Memory B cell (primary cell): ENCODE measurements around the gene ERICH4.

ENCODE experiments used
- ATAC-seq: fragments of 150-1000 bp; cut with Tn5 transposase; 2 replicates; pipeline ENCODE4 v1.10.0; 2021; ENCODE audit warnings: low read depth, mild to moderate bottlenecking, moderate library complexity
- DNase-seq, 2 donors: peaks; one replicate each; pipeline ENCODE4 v3.0.0; 2022; ENCODE audit warnings: low spot score in 2 of 2
- H3K27ac Mint-ChIP-seq: one replicate; pipeline ENCODE4 v1.8.0; 2022; ENCODE audit warnings: mild to moderate bottlenecking, moderate library complexity, mixed read lengths
- H3K27me3 Mint-ChIP-seq: one replicate; pipeline ENCODE4 v1.8.0; 2022; ENCODE audit warnings: mixed read lengths
- H3K36me3 Mint-ChIP-seq: one replicate; pipeline ENCODE4 v1.8.0; 2022; ENCODE audit warnings: mild to moderate bottlenecking, mixed read lengths
- H3K4me1 Mint-ChIP-seq: one replicate; pipeline ENCODE4 v1.8.0; 2022; ENCODE audit warnings: mixed read lengths
- H3K4me3 Mint-ChIP-seq: one replicate; pipeline ENCODE4 v1.8.0; 2022; ENCODE audit warnings: mild to moderate bottlenecking, moderate library complexity, mixed read lengths
- H3K9me3 Mint-ChIP-seq: one replicate; pipeline ENCODE4 v1.8.0; 2022; ENCODE audit warnings: mixed read lengths

ERICH4 gene

DNA sequence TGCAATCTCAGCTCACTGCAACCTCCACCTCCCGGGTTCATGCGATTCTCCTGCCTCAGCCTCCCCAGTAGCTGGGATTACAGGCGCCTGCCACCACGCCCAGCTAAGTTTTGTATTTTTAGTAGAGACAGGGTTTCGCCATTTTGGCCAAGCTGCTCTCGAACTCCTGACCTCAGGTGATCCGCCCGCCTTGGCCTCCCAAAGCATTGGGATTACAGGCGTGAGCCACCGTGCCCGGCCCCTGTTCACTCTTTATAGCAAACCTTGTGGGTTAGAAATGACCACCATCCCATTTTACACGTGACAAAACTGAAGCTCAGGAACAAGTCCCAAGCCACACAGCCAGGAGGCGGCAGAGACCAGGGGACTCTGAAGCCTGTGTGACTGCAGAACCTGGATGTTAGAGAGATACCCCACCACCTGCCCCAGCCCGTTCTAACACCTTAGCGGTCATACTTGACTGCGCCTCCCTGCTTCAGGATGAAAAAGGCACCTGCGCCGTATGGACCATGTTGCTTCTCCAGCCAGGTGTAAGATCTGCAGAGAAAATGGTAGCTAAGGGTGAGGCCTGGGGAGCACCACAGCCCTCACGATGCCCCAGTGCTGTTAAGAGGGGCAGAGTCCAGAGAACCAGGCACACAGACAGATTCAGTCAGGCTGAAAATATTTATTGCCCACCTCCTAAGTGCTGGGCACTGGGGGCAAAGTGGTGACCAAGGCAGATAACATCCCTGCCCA lies 6.9 kb upstream of the ERICH4 start:
- peaks cover 14% of the 10 kb centered on the region for H3K4me1 Mint-ChIP-seq

DNA sequence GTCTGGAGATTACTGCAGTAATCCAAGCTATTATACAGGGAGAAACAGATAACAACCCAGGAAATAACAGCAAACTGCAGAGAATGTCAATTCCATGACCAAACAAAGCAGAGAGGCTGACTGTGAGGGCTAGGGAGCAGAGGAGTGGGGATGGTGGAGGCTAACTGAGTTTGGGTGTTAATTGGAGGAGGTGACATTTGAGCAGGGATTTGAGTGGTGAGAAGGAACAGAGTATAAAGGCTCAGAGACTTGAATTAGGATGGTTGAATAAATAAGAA lies 6.3 kb upstream of the ERICH4 start:
- H3K4me1 Mint-ChIP-seq = peaks cover 16% of the 10 kb centered on the region
- no peak overlapping the region for H3K4me3 Mint-ChIP-seq
- no peaks in the 10 kb centered on the region for H3K9me3 Mint-ChIP-seq
- DNase-seq = no peak
- ATAC-seq = no peak
- no peaks in the 10 kb centered on the region for H3K27me3 Mint-ChIP-seq
- H3K36me3 Mint-ChIP-seq = peaks cover 12% of the 10 kb centered on the region
- peak overlapping the region; percentile 4 for H3K27ac Mint-ChIP-seq

More for the DNA sequence above, 6.9 kb upstream of the ERICH4 start:
- Mint-ChIP-seq H3K4me3 (no peak overlapping the region), H3K27ac (peak overlapping the region; percentile 4), H3K9me3 (no peaks in the 10 kb centered on the region), H3K27me3 (no peaks in the 10 kb centered on the region), H3K36me3 (peaks cover 13% of the 10 kb centered on the region)
- DNase-seq = no peak
- ATAC-seq = no peak

DNA sequence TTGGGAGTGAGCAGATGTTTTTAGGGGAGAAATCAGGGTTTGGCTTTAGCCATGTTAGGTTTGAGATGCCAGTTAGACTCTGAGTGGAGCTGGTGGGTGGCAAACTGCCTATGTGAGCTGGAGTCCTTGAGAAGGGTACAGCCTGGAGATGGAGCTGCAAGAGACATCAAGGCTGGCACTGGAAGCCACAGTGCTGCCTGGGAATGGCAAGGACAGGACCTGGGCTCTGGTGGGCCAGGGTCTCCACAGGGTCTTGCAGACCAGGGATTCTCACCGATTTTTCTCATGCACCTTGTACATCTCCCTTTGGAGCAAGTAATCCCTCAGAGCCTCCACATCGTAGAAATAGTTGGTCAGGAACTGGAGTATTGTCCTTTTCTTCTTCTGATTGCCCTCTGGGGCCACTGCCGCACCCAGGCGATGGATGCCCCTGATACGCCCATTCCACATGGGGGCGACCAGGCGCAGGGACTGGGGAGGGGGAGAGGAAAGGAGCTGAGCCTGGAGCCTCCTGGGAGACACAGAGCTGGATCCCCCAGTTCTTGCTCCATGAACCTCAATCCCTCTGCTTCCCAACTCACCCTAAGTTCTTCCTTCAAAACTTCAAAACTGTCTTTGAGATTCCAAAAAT lies 4.9 kb upstream of the ERICH4 start:
- Mint-ChIP-seq H3K27ac (no peak overlapping the region), H3K4me3 (peak overlapping the region; percentile 41)

GRCh38 chr19:41439441-41440222 lies 3.3 kb upstream of the ERICH4 start, which contains the start of gene DMAC2:
Gene DMAC2 (minus strand): TSS chr19:41439912. CDS start chr19:41439899, 13 bp downstream.
- DNase-seq (peak; percentile 69 to 81), ATAC-seq (peak; percentile 98)
- peaks cover 5% of the 10 kb centered on the region for H3K36me3 Mint-ChIP-seq
- H3K27ac Mint-ChIP-seq = no peak within 1 kb of the TSS
- peaks cover 25% of the 10 kb centered on the region for H3K4me1 Mint-ChIP-seq
- peaks cover 6% of the 10 kb centered on the region for H3K27me3 Mint-ChIP-seq
- peak within 1 kb of the TSS; percentile 5 for H3K4me3 Mint-ChIP-seq
- H3K9me3 Mint-ChIP-seq = no peaks in the 10 kb centered on the region

More for the DNA sequence above, 4.9 kb upstream of the ERICH4 start:
- Mint-ChIP-seq H3K4me1 (peaks cover 16% of the 10 kb centered on the region), H3K9me3 (no peaks in the 10 kb centered on the region), H3K27me3 (no peaks in the 10 kb centered on the region), H3K36me3 (peaks cover 7% of the 10 kb centered on the region)
- DNase-seq (no peak), ATAC-seq (no peak)

GRCh38 chr19:41441321-41441945 lies 1.5 kb upstream of the ERICH4 start:
- Mint-ChIP-seq H3K27ac (no peak overlapping the region), H3K9me3 (no peaks in the 10 kb centered on the region), H3K27me3 (peaks cover 7% of the 10 kb centered on the region), H3K4me3 (no peak overlapping the region), H3K36me3 (peaks cover 5% of the 10 kb centered on the region), H3K4me1 (peaks cover 24% of the 10 kb centered on the region)
- DNase-seq = no peak
- ATAC-seq = no peak

DNA sequence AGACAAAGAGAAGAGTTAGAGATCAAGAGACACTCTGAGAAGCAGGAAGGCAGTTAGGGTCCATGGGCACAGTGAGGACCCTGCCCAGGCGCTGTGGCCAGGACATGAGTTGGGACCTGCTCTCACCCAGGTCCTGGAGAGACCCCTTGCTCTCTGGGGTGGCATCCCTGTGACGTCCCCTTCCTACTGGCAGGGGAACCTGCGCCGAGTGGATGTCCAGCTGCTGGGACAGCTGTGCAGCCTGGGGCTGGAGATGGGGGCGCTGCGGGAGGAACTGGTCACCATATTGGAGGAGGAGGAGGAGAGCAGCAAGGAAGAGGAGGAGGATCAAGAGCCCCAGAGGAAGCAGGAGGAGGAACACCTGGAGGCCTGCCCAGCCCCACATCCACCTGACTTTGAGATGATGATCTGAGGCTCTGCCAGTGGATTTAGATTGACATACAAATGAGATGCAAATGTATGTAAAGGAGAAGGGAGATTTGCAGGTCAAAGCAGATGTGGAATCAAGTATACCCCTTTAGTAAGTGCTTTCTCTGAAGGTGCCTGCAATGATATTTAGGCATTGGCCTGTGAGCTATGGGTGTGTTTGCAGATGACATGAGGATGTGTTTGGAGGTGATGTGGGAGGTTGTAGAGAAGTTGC lies 978 bp downstream of the ERICH4 start:
- H3K36me3 Mint-ChIP-seq = no peaks in the 10 kb centered on the region
- DNase-seq = no peak
- H3K4me1 Mint-ChIP-seq = peaks cover 15% of the 10 kb centered on the region
- H3K27me3 Mint-ChIP-seq = peaks cover 11% of the 10 kb centered on the region
- H3K4me3 Mint-ChIP-seq = no peak overlapping the region
- no peak for ATAC-seq
- H3K9me3 Mint-ChIP-seq = no peaks in the 10 kb centered on the region
- H3K27ac Mint-ChIP-seq = no peak overlapping the region

GRCh38 chr19:41445575-41445974 lies 2.6 kb downstream of the ERICH4 start:
- DNase-seq = no peak
- Mint-ChIP-seq H3K4me1 (peaks cover 21% of the 10 kb centered on the region), H3K27ac (no peak overlapping the region), H3K36me3 (no peaks in the 10 kb centered on the region), H3K27me3 (peaks cover 11% of the 10 kb centered on the region), H3K9me3 (no peaks in the 10 kb centered on the region), H3K4me3 (no peak overlapping the region)
- no peak for ATAC-seq

GRCh38 chr19:41447732-41448332 lies 4.9 kb downstream of the ERICH4 start:
- ATAC-seq = no peak
- Mint-ChIP-seq H3K9me3 (no peaks in the 10 kb centered on the region), H3K27me3 (peaks cover 11% of the 10 kb centered on the region), H3K4me1 (peaks cover 23% of the 10 kb centered on the region), H3K4me3 (no peak overlapping the region), H3K36me3 (no peaks in the 10 kb centered on the region), H3K27ac (no peak overlapping the region)
- no peak for DNase-seq

DNA sequence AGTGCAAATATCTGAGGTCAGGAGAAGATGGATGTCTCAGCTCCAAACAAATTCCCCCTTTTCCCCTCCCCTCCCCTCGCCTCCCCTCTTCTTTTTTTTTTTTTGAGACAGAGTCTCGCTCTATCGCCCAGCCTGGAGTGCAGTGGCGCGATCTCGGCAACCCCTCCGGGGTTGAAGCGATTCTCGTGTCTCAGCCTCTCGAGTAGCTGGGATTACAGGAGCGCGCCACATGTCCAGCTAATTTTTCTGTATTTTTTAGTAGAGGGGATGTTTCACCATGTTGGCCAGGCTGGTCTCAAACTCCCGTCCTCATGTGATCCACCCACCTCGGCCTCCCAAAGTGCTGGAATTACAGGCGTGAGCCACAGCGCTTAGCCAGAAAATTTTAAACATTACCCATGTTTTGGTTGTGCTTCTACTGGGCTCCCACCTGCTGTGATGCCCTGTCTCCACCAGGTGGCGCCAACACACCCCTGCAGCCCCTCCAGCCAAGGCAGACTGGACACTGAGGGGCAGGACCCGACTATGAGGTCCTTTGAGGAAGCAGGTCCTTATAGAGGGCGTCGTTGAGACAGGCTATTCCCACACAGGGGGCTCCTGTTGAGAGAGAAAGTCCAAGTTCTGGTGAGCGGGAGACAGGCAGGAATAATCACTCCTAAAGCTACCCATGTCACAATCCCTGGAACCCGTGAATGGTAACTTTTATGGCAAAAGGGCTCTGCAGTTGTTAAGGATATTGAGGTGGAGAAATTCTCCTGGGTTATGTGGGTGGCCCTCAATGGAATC lies 6.3 kb downstream of the ERICH4 start:
- Mint-ChIP-seq H3K27ac (peak overlapping the region; percentile 36), H3K9me3 (no peaks in the 10 kb centered on the region), H3K4me1 (peaks cover 27% of the 10 kb centered on the region), H3K27me3 (peaks cover 6% of the 10 kb centered on the region), H3K36me3 (no peaks in the 10 kb centered on the region), H3K4me3 (peak overlapping the region; percentile 81)
- ATAC-seq = peak; percentile 85
- DNase-seq = peak; percentile 73 to 82

- no peak for DNase-seq
- peak overlapping the region; percentile 36 for H3K27ac Mint-ChIP-seq
- no peak for ATAC-seq
- H3K4me3 Mint-ChIP-seq = no peak overlapping the region
- H3K4me1 Mint-ChIP-seq = peaks cover 28% of the 10 kb centered on the region
- no peaks in the 10 kb centered on the region for H3K9me3 Mint-ChIP-seq
- no peaks in the 10 kb centered on the region for H3K36me3 Mint-ChIP-seq
- peaks cover 5% of the 10 kb centered on the region for H3K27me3 Mint-ChIP-seq
Observed at GRCh38 chr19:41449865-41450178, 6.9 kb downstream of the ERICH4 start.

DNA sequence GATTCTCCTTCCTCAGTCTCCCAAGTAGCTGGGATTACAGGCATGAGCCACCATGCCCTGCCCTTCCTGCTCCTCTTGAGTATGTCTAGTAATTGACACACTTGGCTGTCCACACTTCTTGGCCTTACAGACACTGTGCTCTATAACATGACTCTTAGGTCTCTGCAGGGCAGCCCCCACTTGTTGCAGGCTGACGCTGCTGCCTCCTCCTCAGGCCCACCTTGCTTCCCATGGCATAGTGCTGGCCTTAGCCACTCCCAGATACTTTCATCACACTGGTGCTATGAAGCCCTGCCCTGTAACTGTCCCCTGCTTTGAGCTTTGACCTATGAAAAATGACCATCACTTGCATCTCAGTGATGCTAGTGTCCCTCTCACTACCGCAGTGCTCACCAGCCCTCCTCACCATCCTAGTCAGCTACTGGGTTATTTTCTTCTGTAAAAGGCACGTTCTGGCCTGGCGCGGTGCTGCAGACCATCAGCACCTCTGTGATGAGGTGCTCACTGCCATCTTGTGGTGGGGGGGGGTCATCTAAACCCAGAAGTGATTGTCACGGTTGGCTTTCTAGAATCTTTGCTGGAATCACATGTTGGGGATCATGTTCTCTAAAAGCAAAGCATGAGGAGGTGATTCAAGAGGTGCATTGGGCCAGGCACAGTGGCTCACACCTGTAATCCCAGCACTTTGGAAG lies 9.8 kb downstream of the ERICH4 start:
- H3K9me3 Mint-ChIP-seq = no peaks in the 10 kb centered on the region
- no peaks in the 10 kb centered on the region for H3K36me3 Mint-ChIP-seq
- no peak for DNase-seq
- H3K4me1 Mint-ChIP-seq = peaks cover 33% of the 10 kb centered on the region
- H3K27ac Mint-ChIP-seq = peak overlapping the region; percentile 5
- no peak overlapping the region for H3K4me3 Mint-ChIP-seq
- no peak for ATAC-seq
- H3K27me3 Mint-ChIP-seq = no peaks in the 10 kb centered on the region

- Mint-ChIP-seq H3K4me1 (peaks cover 23% of the 10 kb centered on the region), H3K27ac (no peak overlapping the region), H3K36me3 (no peaks in the 10 kb centered on the region), H3K27me3 (no peaks in the 10 kb centered on the region), H3K4me3 (no peak overlapping the region), H3K9me3 (no peaks in the 10 kb centered on the region)
- DNase-seq = no peak
- no peak for ATAC-seq
Observed at GRCh38 chr19:41455936-41456335, 13.0 kb downstream of the ERICH4 start.
